Activated T-cell treated with anti-CD3 and anti-CD28 coated beads, Interleukin-2, amount 50 U/mL, for 4 hours (primary cell): ENCODE results near the gene CIAO2B. TPM values are rescaled to one million over a fixed set of nuclear protein-coding genes. Genes with fewer than 3 reads are reported as not detected.
"Not testable (repeated sequence)": the region's sequence is repeated elsewhere in the genome, so short reads cannot be mapped to it uniquely, and the experiment has no call there.

Experiments
- ATAC-seq, 2 donors: fragments of 200-7000 bp; cut with Tn5 transposase; one replicate each; pipeline ENCODE4 v1.10.0; 2021
- DNase-seq: peaks from one replicate; pipeline ENCODE4 v3.0.0-alpha.2; 2020
- H3K27me3 Mint-ChIP-seq: one replicate; pipeline ENCODE4 v1.8.0; 2021; ENCODE audit warnings: low read depth, mixed read lengths
- H3K36me3 Mint-ChIP-seq: one replicate; pipeline ENCODE4 v1.8.0; 2022; ENCODE audit warnings: mixed read lengths; ENCODE audit not compliant: insufficient read depth
- H3K4me1 Mint-ChIP-seq: one replicate; pipeline ENCODE4 v1.8.0; 2021; ENCODE audit warnings: low read depth, mixed read lengths
- H3K4me3 Mint-ChIP-seq: one replicate; pipeline ENCODE4 v1.8.0; 2021; ENCODE audit warnings: mild to moderate bottlenecking, moderate library complexity, mixed read lengths
- H3K9me3 Mint-ChIP-seq: one replicate; pipeline ENCODE4 v1.8.0; 2021; ENCODE audit warnings: mixed read lengths
- total RNA-seq, 3 donors: library from RNA; stranded (reverse); gene quantifications; one replicate each; pipeline ENCODE4 v1.2.1, GENCODE V29; 2021

The CIAO2B gene
- total RNA-seq, result 100 to 1,000 TPM; 201 to 220 (median 212) TPM

DNA sequence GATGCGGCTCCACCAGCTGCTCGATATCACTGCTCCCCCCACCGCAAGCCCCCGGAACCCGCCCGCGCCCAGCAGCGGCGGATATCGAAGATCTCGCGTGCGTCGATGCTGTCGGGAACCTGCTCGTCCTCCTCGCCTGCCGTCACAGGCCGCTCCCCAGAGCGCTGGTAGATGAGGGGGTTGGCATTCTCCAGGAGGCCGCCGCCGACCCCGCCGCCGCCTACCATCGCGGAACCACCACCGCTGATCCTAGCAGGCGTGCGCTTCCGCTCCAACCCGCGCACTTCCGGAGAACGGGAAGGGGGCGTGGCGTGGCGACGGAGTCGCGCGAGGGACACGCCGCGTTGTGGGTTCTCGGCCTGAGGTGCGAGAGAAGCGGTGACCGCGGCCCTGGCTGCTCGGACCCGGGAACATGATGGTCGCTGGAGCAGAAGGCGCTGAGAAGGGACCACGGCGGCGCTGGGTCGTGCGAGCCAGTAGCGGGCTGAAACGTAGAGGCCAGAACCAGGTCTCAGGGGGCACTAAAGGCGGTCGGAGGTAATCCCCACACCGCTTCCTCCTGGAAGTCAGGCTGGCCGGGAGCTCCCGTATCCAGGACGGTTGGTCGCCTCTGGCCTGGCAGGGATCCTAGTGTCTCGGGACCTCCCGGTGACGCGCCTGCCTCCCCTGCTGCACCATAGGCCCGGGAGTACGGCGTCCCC lies at the start of gene CIAO2B:
Gene CIAO2B (minus strand): TSS at position 265 of the 701 bp plus-strand sequence. CDS start 38 bp downstream, at position 227.
- Mint-ChIP-seq H3K9me3 (no peaks in the 10 kb centered on the region), H3K36me3 (peaks cover 30% of the 10 kb centered on the region), H3K4me1 (peaks cover 47% of the 10 kb centered on the region), H3K4me3 (peak within 1 kb of the TSS; percentile 99), H3K27me3 (no peaks in the 10 kb centered on the region)
- DNase-seq, result peak; percentile 86
- peak; percentile 88 to 89 for ATAC-seq

DNA sequence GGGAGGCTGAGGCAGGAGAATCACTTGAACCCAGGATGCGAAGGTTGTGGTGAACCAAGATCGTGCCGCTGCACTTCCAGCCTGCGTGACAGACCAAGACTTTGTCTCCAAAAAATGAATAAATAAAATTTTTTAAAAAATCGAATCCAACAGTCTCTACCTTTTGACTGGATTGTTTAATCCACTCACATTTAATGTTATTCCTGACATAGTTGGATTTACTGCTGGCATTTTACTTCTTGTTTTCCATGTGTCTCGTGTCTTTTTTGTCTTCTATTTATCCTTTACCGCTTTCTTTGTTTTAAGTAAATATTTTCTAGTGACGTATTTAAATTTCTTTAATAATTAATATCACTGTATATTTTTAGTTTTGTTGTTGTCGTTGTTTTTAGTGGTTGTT lies 48.8 kb upstream of the CIAO2B start:
- peaks cover 38% of the 10 kb centered on the region for H3K4me1 Mint-ChIP-seq
- no peaks in the 10 kb centered on the region for H3K36me3 Mint-ChIP-seq
- ATAC-seq (no peak), DNase-seq (no peak)
- H3K4me3 Mint-ChIP-seq, result no peak overlapping the region
- no peaks in the 10 kb centered on the region for H3K27me3 Mint-ChIP-seq
- no peaks in the 10 kb centered on the region for H3K9me3 Mint-ChIP-seq

DNA sequence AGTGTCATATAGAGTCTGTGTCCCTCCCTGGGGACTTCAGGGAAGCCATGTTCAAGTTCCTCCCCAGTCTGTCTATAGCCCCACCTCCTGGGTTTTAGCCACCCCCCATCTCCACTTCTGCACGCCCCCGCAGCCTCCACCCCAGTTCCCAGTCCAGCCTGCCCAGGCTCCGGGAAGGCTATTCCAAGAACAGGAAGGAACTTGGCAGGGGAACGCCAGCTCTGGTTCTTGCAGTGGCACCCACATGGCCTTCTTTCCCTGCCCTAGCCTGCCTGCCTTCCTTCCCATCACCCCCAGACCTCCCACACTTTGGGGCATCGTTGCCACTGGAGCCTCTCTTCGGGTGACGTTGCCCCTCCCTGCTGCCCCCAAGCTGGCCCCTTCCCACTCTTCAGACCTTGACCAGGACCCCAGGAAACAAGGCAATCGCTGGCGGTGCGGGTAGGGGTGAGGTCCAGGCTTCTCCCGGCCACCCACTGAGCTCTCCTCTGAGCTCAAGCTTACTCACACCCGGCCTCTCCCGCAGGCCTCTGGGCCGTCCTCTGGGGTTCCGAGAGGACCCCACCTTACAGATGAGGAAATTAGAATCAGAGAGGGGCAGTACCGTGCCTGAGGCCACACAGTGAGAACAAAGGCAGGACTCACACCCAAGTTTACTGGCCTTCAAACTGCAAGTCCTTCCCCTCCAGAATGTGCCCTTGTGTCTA lies 45.0 kb upstream of the CIAO2B start:
- Mint-ChIP-seq H3K27me3 (peaks cover 3% of the 10 kb centered on the region), H3K4me1 (peaks cover 27% of the 10 kb centered on the region), H3K4me3 (no peak overlapping the region), H3K9me3 (no peaks in the 10 kb centered on the region), H3K36me3 (no peaks in the 10 kb centered on the region)
- DNase-seq (no peak), ATAC-seq (no peak)

DNA sequence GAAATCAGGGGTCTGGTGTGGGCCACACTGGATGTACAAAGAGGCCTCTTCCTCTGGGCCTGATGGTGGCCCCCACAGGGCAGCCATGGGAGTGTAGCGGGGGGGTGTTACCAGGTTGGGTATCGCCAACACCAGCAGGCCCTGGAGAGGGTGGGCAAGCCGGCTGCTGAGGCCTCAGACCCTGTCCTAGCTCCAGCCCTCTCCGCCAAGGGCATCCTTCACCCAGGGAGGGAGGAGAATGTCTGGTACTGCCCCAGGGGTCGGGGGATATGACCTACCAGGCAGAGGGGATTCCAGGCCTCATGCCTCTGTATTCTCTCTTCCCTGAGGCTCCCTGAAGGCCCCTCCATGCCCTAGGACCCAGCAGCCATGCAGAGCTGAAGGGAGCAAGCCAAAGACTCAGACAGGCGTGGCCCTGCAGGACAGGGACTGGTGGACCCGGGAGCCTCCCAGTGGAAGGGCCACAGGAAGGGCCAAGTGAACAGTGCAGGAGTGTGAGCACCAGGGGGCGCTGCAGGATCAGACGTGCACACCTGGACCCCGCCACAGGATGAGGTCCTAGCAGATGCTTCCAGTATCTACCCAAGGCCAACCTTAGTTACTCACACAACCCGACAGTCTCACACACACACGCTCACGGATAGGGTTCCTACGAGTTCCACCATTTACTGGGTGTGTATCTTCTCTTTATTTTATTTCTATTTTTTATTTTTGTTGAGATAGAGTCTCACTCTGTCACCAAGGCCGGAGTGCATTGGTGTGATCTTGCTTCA lies 43.3 kb upstream of the CIAO2B start:
- peak; percentile 97 to 99 for ATAC-seq
- peak; percentile 92 for DNase-seq
- no peaks in the 10 kb centered on the region for H3K36me3 Mint-ChIP-seq
- H3K4me3 Mint-ChIP-seq, result no peak overlapping the region
- peaks cover 3% of the 10 kb centered on the region for H3K27me3 Mint-ChIP-seq
- H3K9me3 Mint-ChIP-seq, result no peaks in the 10 kb centered on the region
- peaks cover 17% of the 10 kb centered on the region for H3K4me1 Mint-ChIP-seq

DNA sequence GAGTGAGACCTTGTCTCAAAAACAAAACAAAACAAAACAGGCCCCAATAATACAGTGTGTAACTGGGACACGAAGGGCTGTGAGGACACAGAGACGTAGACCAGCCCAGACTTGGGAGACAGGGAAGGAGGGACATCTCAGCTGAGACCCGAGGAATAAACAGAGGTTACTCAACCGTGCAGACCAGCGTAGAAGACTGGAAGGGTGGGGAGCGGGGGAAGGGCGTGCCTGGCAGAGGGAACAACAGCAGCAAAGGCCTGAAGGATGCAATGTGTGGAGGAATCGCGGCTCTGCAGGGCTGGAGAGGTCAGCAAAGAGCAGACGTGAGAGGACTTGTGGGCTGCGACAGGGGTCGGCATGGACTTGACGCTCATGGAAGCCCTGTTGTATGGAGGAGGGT lies 42.5 kb upstream of the CIAO2B start:
- Mint-ChIP-seq H3K9me3 (no peaks in the 10 kb centered on the region), H3K4me3 (no peak overlapping the region), H3K36me3 (no peaks in the 10 kb centered on the region), H3K4me1 (peaks cover 11% of the 10 kb centered on the region), H3K27me3 (peaks cover 3% of the 10 kb centered on the region)
- no peak for DNase-seq
- no peak for ATAC-seq

DNA sequence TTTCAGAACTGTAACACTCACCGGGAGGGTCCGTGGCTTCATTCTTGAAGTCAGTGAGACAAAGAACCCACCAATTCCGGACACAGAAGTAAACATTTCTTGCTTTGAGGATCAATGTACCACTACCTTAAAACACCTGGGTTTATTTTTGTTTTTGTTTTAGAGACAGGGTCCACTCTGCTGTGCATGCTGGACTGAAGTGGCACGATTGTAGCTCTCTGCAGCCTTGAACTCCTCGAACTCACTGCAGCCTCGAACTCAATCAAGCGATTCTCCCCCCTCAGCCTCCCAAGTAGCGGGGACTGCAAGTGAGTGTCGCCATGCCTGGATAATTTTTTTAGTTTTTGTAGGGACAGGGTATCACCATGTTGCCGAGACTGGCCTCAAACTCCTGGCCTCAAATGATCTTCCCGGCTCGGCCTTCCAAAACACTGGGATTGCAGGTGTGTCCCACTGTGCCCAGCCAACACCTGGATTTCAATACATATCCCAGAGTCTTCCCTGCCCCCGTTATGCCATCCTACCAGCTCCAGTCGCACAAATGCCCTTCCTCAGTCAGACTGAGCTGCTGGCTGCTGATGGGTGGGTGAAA lies 41.2 kb upstream of the CIAO2B start:
- Mint-ChIP-seq H3K9me3 (no peaks in the 10 kb centered on the region), H3K36me3 (no peaks in the 10 kb centered on the region), H3K4me3 (peak overlapping the region; percentile 61), H3K27me3 (peaks cover 3% of the 10 kb centered on the region), H3K4me1 (peaks cover 9% of the 10 kb centered on the region)
- DNase-seq (no peak), ATAC-seq (no peak)

DNA sequence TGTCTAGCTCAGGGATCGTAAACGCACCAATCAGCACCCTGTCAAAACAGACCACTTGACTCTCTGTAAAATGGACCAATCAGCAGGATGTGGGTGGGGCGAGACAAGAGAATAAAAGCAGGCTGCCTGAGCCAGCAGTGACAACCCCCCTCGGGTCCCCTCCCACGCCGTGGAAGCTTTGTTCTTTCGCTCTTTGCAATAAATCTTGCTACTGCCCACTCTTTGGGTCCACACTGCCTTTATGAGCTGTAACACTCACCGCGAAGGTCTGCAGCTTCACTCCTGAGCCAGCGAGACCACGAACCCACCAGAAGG lies 40.7 kb upstream of the CIAO2B start:
- not testable (repeated sequence) for H3K4me1 Mint-ChIP-seq, H3K27me3 Mint-ChIP-seq, ATAC-seq, H3K9me3 Mint-ChIP-seq, H3K36me3 Mint-ChIP-seq
- H3K4me3 Mint-ChIP-seq, result peak overlapping the region; percentile 61
- peak; percentile 26 for DNase-seq

DNA sequence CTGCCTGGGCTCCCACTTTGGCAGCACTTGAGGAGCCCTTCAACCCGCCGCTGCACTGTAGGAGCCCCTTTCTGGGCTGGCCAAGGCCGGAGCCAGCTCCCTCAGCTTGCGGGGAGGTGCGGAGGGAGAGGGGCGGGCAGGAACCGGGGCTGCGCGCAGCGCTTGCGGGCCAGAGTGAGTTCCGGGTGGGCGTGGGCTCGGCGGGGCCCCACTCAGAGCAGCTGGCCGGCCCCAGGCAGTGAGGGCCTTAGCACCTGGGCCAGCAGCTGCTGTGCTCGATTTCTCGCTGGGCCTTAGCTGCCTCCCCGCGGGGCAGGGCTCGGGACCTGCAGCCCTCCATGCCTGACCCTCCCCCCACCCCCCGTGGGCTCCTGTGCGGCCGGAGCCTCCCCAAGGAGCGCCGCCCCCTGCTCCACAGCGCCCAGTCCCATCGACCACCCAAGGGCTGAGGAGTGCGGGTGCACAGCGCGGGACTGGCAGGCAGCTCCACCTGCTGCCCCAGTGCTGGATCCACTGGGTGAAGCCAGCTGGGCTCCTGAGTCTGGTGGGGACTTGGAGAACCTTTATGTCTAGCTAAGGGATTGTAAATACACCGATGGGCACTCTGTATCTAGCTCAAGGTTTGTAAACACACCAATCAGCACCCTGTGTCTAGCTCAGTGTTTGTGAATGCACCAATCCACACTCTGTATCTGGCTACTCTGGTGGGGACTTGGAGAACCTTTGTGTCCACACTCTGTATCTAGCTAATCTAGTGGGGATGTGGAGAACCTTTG lies 40.1 kb upstream of the CIAO2B start:
- ATAC-seq, H3K4me1 Mint-ChIP-seq, H3K9me3 Mint-ChIP-seq, H3K36me3 Mint-ChIP-seq, DNase-seq, H3K27me3 Mint-ChIP-seq: not testable (repeated sequence)
- H3K4me3 Mint-ChIP-seq, result peak overlapping the region; percentile 61

DNA sequence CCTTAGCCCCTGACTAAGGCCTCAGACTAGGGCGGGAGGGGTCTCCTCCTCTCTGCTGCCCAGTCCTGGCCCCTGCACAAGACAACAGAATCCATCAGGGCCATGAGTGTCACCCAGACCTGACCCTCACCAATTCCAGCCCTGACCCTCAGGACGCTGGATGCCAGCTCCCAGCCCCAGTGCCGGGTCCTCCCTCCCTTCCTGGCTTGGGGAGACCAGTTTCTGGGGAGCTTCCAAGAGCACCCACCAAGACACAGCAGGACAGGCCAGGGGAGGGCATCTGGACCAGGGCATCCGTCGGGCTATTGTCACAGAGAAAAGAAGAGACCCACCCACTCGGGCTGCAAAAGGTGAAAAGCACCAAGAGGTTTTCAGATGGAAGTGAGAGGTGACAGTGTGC lies 39.5 kb upstream of the CIAO2B start:
- Mint-ChIP-seq H3K27me3 (peaks cover 3% of the 10 kb centered on the region), H3K4me3 (no peak overlapping the region), H3K9me3 (no peaks in the 10 kb centered on the region), H3K4me1 (peaks cover 9% of the 10 kb centered on the region), H3K36me3 (no peaks in the 10 kb centered on the region)
- DNase-seq (no peak), ATAC-seq (no peak)

DNA sequence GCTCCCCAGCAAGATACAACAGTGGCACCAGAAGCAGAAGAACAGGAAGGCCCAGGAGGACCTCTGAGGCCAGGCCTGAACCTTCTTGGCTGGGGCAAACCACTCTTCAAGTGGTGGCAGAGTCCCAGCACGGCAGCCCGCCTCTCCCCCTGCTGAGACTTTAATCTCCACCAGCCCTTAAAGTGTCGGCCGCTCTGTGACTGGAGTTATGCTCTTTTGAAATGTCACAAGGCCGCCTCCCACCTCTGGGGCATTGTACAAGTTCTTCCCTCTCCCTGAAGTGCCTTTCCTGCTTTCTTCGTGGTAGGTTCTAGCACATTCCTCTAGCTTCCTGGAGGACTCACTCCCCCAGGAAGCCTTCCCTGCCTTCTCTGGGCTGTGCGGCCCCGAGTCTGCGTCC lies 38.8 kb upstream of the CIAO2B start:
- DNase-seq (no peak), ATAC-seq (no peak)
- H3K9me3 Mint-ChIP-seq, result no peaks in the 10 kb centered on the region
- H3K36me3 Mint-ChIP-seq, result no peaks in the 10 kb centered on the region
- H3K4me1 Mint-ChIP-seq, result peaks cover 9% of the 10 kb centered on the region
- H3K27me3 Mint-ChIP-seq, result peaks cover 3% of the 10 kb centered on the region
- H3K4me3 Mint-ChIP-seq, result no peak overlapping the region

DNA sequence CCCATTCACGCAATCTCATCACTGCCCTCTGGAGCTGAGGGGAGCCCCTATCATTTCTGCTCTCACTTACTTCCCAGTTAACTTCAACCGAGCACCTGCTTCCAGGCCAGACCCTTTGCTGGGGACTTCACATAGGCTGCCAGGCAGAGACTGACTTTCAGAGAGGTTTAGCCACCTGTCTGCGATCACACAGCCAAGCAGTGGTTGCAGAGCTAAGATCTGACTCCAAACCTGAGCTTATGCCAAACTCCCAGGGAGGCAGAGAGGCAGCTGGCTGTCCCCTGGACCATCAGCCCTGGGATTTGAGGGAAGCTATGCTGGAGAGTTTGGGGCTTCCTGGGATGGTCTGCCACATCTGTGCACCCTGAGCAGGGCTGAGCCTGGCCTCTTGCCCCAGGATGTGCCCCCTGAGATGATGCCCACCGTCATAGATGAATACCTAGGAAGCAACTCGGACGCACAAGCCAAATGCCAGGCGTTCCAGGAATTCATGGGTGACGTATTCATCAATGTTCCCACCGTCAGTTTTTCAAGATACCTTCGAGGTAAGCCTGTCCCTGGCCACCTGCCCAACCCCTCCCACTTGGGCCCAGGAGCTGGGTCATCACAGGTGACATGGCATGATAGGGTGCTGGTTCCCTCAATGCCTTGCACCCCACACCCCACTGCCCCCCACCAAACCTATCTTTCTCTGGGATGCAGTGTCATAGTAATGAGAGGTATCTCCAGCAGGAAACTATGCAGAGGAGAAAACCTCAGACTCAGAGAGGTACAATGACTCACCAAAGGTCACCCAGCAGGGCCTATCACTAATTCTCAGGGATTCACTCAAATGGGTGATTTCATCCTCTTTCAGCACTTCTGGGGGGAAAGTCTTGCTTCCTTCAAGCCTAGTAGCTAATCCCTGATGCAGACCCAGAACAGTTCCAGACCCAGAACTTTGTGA lies 36.8 kb upstream of the CIAO2B start:
- H3K9me3 Mint-ChIP-seq, result no peaks in the 10 kb centered on the region
- no peaks in the 10 kb centered on the region for H3K36me3 Mint-ChIP-seq
- ATAC-seq (no peak), DNase-seq (no peak)
- H3K4me1 Mint-ChIP-seq, result peaks cover 9% of the 10 kb centered on the region
- no peak overlapping the region for H3K4me3 Mint-ChIP-seq
- peaks cover 1% of the 10 kb centered on the region for H3K27me3 Mint-ChIP-seq

DNA sequence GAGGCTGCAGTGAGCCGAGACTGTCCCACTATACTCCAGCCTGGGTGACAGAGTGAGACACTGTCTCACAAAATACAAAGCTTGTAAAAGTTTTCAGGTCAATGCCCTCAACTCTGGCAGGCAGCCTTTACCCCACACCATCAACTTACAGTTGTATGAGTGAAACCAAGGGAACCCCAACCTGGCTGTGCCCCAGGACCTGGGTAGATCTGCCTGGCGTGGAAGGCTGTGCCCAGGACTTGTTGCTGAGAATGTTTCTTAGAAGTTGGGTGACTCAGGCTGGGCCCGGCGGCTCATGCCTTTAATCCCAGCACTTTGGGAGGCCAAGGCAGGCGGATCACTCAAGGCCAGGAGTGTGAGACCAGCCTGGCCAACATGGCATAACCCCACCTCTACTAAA lies 34.6 kb upstream of the CIAO2B start:
- no peaks in the 10 kb centered on the region for H3K9me3 Mint-ChIP-seq
- no peaks in the 10 kb centered on the region for H3K36me3 Mint-ChIP-seq
- ATAC-seq, result no peak
- no peak overlapping the region for H3K4me3 Mint-ChIP-seq
- DNase-seq, result no peak
- H3K4me1 Mint-ChIP-seq, result no peaks in the 10 kb centered on the region
- no peaks in the 10 kb centered on the region for H3K27me3 Mint-ChIP-seq

DNA sequence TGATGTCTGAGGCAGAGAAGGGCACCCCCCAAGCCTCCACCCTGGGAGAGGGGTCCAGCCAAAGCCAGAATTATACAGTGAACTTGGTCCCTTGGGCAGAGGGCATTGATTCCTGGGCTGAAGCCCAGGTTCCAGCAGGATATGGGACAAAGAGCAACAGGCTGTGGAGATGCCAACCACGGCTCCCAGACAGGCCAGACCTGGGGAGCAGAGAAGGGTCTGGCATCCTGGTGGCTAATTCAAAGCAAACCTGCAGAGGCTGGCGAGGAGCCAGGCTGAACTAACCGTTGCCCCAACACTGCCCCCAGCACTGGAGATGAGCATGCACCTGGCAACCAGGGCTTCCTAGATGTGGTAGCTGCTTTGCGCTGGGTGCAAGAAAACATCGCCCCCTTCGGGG lies 29.8 kb upstream of the CIAO2B start:
- DNase-seq (no peak), ATAC-seq (no peak)
- Mint-ChIP-seq H3K27me3 (no peaks in the 10 kb centered on the region), H3K36me3 (no peaks in the 10 kb centered on the region), H3K4me1 (peaks cover 5% of the 10 kb centered on the region), H3K9me3 (no peaks in the 10 kb centered on the region), H3K4me3 (no peak overlapping the region)
